H1 (cell line): ENCODE data around the gene FANCE. TPM values are rescaled to one million over a fixed set of nuclear protein-coding genes. Genes with fewer than 3 reads are reported as not detected.

ENCODE experiments used
- CTCF ChIA-PET: fragments of 300-600 bp; sonication (Branson Sonifier 250); formaldehyde crosslinking; loops from one replicate; lab custom pipeline; 2021; ENCODE audit not compliant: partially characterized antibody; lab: Charles Lee
- POLR2A ChIA-PET: fragments of 300-600 bp; sonication (Branson Sonifier 250); formaldehyde crosslinking; loops from one replicate; lab custom pipeline; 2021; ENCODE audit warnings: inconsistent platforms; ENCODE audit not compliant: partially characterized antibody; lab: Charles Lee
- DNase-seq, 2 experiments: peaks; one replicate each; pipeline versions ENCODE4 v3.0.0 to v3.0.0-alpha.2; 2010 to 2022; ENCODE audit warnings: low spot score in 2 of 2, low read depth in 1 of 2, mixed read lengths in 1 of 2
- FAIRE-seq: peaks from 2 replicates; lab custom pipeline; 2011; peaks lifted over from hg19 to GRCh38; lab: Jason Lieb, UNC
- H2AFZ ChIP-seq: 2 replicates; pipeline ENCODE4 v1.8.1; 2012; ENCODE audit warnings: low read length, inconsistent platforms
- H2AK5ac ChIP-seq: 2 replicates; pipeline ENCODE4 v1.6.1; 2013; ENCODE audit warnings: low read depth, low read length
- H2BK120ac ChIP-seq: replicated peaks from 2 replicates; pipeline ENCODE3; 2013; ENCODE audit warnings: low read depth, low read length, inconsistent platforms
- H2BK12ac ChIP-seq: 2 replicates; pipeline ENCODE4 v1.6.1; 2013; ENCODE audit warnings: low read depth, low read length
- H2BK15ac ChIP-seq: 2 replicates; pipeline ENCODE4 v1.6.1; 2013; ENCODE audit warnings: low read length
- H2BK20ac ChIP-seq: 2 replicates; pipeline ENCODE4 v1.6.1; 2013; ENCODE audit warnings: low read length
- H2BK5ac ChIP-seq: 2 replicates; pipeline ENCODE4 v1.6.1; 2013; ENCODE audit warnings: low read depth, low read length
- H3K14ac ChIP-seq: 2 replicates; pipeline ENCODE4 v1.6.1; 2013; ENCODE audit warnings: inconsistent platforms; ENCODE audit not compliant: insufficient read length
- H3K18ac ChIP-seq: 2 replicates; pipeline ENCODE4 v1.6.1; 2013; ENCODE audit warnings: low read length; ENCODE audit errors: extremely low read depth
- H3K23ac ChIP-seq: 2 replicates; pipeline ENCODE4 v1.6.1; 2013; ENCODE audit warnings: inconsistent platforms; ENCODE audit not compliant: insufficient read length
- H3K23me2 ChIP-seq: 2 replicates; pipeline ENCODE4 v1.6.1; 2013; ENCODE audit warnings: low read depth, low read length
- H3K27ac ChIP-seq: 2 replicates; pipeline ENCODE4 v1.6.1; 2011; ENCODE audit warnings: low read depth, low read length, inconsistent platforms
- H3K27me3 ChIP-seq, 4 experiments: replicated peaks in 1 of 4; 1 replicate in 1 of 4; 2 replicates in 3 of 4; pipeline versions ENCODE4 v1.6.1 to v1.8.1; 2011 to 2013; ENCODE audit warnings: low read length in 3 of 4, mild to moderate bottlenecking in 3 of 4, inconsistent platforms in 2 of 4, mixed read lengths in 2 of 4, moderate library complexity in 1 of 4; ENCODE audit not compliant: control insufficient read depth in 3 of 4, insufficient read depth in 3 of 4; ENCODE audit errors: extremely low read depth in 1 of 4
- H3K36me3 ChIP-seq, 4 experiments: 2 replicates each; pipeline versions ENCODE4 v1.6.1 to v1.8.1; 2011 to 2013; ENCODE audit warnings: mild to moderate bottlenecking in 4 of 4, low read length in 3 of 4, moderate library complexity in 2 of 4, control low read depth in 1 of 4, inconsistent platforms in 1 of 4; ENCODE audit not compliant: insufficient read depth in 4 of 4, control insufficient read depth in 2 of 4
- H3K4ac ChIP-seq: replicated peaks from 2 replicates; pipeline ENCODE3; 2013; ENCODE audit warnings: low read length, low read depth, mixed read lengths, inconsistent platforms; ENCODE audit not compliant: insufficient read length
- H3K4me1 ChIP-seq, 4 experiments: replicated peaks in 1 of 4; 1 replicate in 1 of 4; 2 replicates in 3 of 4; pipeline versions ENCODE4 v1.6.1 to v1.8.1; 2011 to 2013; ENCODE audit warnings: low read length in 3 of 4, inconsistent platforms in 2 of 4, mixed read lengths in 1 of 4; ENCODE audit not compliant: insufficient read depth in 4 of 4, control insufficient read depth in 3 of 4
- H3K4me2 ChIP-seq, 2 experiments: 2 replicates each; pipeline versions ENCODE4 v1.6.1 to v1.8.1; 2011 to 2013; ENCODE audit warnings: low read depth in 2 of 2, low read length in 2 of 2, control low read depth in 1 of 2, inconsistent platforms in 1 of 2, mild to moderate bottlenecking in 1 of 2; ENCODE audit not compliant: insufficient read depth in 1 of 2
- H3K4me3 ChIP-seq, 4 experiments: fragments of 200-600, 300-600 bp in 1 of 4; sonication (generic), shearing (Covaris generic), sonication (Bioruptor Twin) in 1 of 4; 2 replicates each; pipeline versions ENCODE4 v1.5.1 to v1.8.1; 2011 to 2016; ENCODE audit warnings: low read length in 4 of 4, low read depth in 3 of 4, control low read depth in 2 of 4, inconsistent platforms in 2 of 4, mild to moderate bottlenecking in 2 of 4, mixed read lengths in 1 of 4, moderate library complexity in 1 of 4; ENCODE audit not compliant: insufficient read depth in 2 of 4; ENCODE audit errors: extremely low read depth in 1 of 4
- H3K56ac ChIP-seq: replicated peaks from 2 replicates; pipeline ENCODE3; 2013; ENCODE audit warnings: low read depth, mild to moderate bottlenecking, mixed read lengths, low read length, inconsistent platforms; ENCODE audit not compliant: insufficient read length
- H3K79me1 ChIP-seq: 2 replicates; pipeline ENCODE4 v1.6.1; 2013; ENCODE audit warnings: low read depth, low read length, control low read depth
- H3K79me2 ChIP-seq, 2 experiments: 2 replicates each; pipeline versions ENCODE4 v1.6.1 to v1.8.1; 2012 to 2013; ENCODE audit warnings: low read length in 2 of 2, mild to moderate bottlenecking in 2 of 2, inconsistent platforms in 1 of 2; ENCODE audit not compliant: insufficient read depth in 2 of 2, control insufficient read depth in 1 of 2
- H3K9ac ChIP-seq, 4 experiments: replicated peaks in 1 of 4; 1 replicate in 1 of 4; 2 replicates in 3 of 4; pipeline versions ENCODE4 v1.6.1 to v1.8.1; 2011 to 2013; ENCODE audit warnings: low read depth in 3 of 4, low read length in 3 of 4, control low read depth in 2 of 4, mild to moderate bottlenecking in 2 of 4, moderate library complexity in 2 of 4, inconsistent platforms in 1 of 4; ENCODE audit errors: extremely low read depth in 1 of 4
- H3K9me3 ChIP-seq, 2 experiments: 2 replicates each; pipeline versions ENCODE4 v1.6.1 to v1.8.1; 2012 to 2013; ENCODE audit warnings: mild to moderate bottlenecking in 2 of 2, moderate library complexity in 2 of 2, control low read depth in 1 of 2, inconsistent platforms in 1 of 2, low read depth in 1 of 2, low read length in 1 of 2, mixed read lengths in 1 of 2; ENCODE audit not compliant: insufficient read depth in 2 of 2
- H4K20me1 ChIP-seq, 2 experiments: replicated peaks in 1 of 2; 2 replicates each; pipeline versions ENCODE3 to v1.8.1; 2011 to 2013; ENCODE audit warnings: inconsistent platforms in 2 of 2, low read length in 2 of 2, mild to moderate bottlenecking in 1 of 2; ENCODE audit not compliant: insufficient read depth in 2 of 2, control insufficient read depth in 1 of 2
- H4K5ac ChIP-seq: 2 replicates; pipeline ENCODE4 v1.6.1; 2013; ENCODE audit warnings: low read length, low read depth, mixed read lengths, inconsistent platforms; ENCODE audit not compliant: insufficient read length
- H4K8ac ChIP-seq: 2 replicates; pipeline ENCODE4 v1.8.0; 2013; ENCODE audit warnings: mild to moderate bottlenecking, moderate library complexity, low read length, inconsistent platforms; ENCODE audit not compliant: insufficient read depth; ENCODE audit errors: extremely low read depth
- H4K91ac ChIP-seq: replicated peaks from 2 replicates; pipeline ENCODE3; 2013; ENCODE audit warnings: low read length, mixed read lengths, inconsistent platforms; ENCODE audit not compliant: insufficient read length
- BRCA1 ChIP-seq: IDR thresholded peaks from 2 replicates; pipeline ENCODE4 v1.6.1; 2012; ENCODE audit warnings: low read depth, low read length, improper control_type of control experiment
- CBX8 ChIP-seq: fragments of 300-800, 300-1000 bp; sonication (generic); IDR thresholded peaks from 2 replicates; pipeline ENCODE4 v1.7.1; 2016; ENCODE audit warnings: low read depth, low read length, borderline replicate concordance
- PHF8 ChIP-seq: fragments of 200-600 bp; sonication (generic); conservative IDR thresholded peaks from 2 replicates; pipeline ENCODE4 v1.7.1; 2012; ENCODE audit warnings: low read depth, mild to moderate bottlenecking, inconsistent platforms, low read length, moderate library complexity
- POU5F1 ChIP-seq: IDR thresholded peaks from 2 replicates; pipeline ENCODE4 v1.6.1; 2011; ENCODE audit warnings: low read depth, mild to moderate bottlenecking, low read length, moderate library complexity
- RBBP5 ChIP-seq: IDR thresholded peaks from 2 replicates; pipeline ENCODE4 v1.7.1; 2012; ENCODE audit warnings: low read depth, mild to moderate bottlenecking, inconsistent platforms, low read length, moderate library complexity, borderline replicate concordance
- SAP30 ChIP-seq: fragments of 300-600 bp; sonication (generic); IDR thresholded peaks from 2 replicates; pipeline ENCODE4 v1.7.1; 2012; ENCODE audit warnings: low read length, moderate library complexity, mild to moderate bottlenecking, inconsistent platforms; ENCODE audit not compliant: insufficient read depth, insufficient replicate concordance
- SIN3A ChIP-seq, 2 experiments: IDR thresholded peaks in 1 of 2; conservative IDR thresholded peaks in 1 of 2; 2 replicates each; pipeline ENCODE4 v1.6.1; 2011 to 2012; ENCODE audit warnings: low read length in 2 of 2, improper control_type of control experiment in 1 of 2, low read depth in 1 of 2, mild to moderate bottlenecking in 1 of 2
- TAF1 ChIP-seq: IDR thresholded peaks from 2 replicates; pipeline ENCODE4 v1.6.1; 2011; ENCODE audit warnings: mild to moderate bottlenecking, low read depth, low read length
- WGBS, 2 experiments: shearing (Covaris generic) in 1 of 2; methylation state at CpG; one replicate each; pipeline versions ENCODE4 v1.1.6 to v1.1.7; 2013 to 2015; ENCODE audit warnings: low lambda C conversion rate in 2 of 2, mixed read lengths in 2 of 2, inconsistent platforms in 1 of 2, low coverage in 1 of 2, missing lambda C conversion rate in 1 of 2; ENCODE audit not compliant: insufficient replicate concordance in 2 of 2, insufficient coverage in 1 of 2, insufficient read length in 1 of 2; ENCODE audit errors: extremely low coverage in 1 of 2, missing lambda C conversion rate in 1 of 2; 5-methylcytosine and 5-hydroxymethylcytosine counted together
- polyA plus RNA-seq, 7 experiments: library from polyadenylated mRNA; depleted of rRNA in 3 of 7; stranded (reverse) in 5 of 7; unstranded in 2 of 7; fragments of >200 nt in 5 of 7; fragments of 200-250 nt in 2 of 7; gene quantifications; 1 replicate in 5 of 7; 2 replicates in 1 of 7; 4 replicates in 1 of 7; pipeline versions ENCODE4 v1.2.1 to v1.2.3, GENCODE V29; 2011 to 2013; ENCODE audit warnings: missing spikeins in 2 of 7, mixed read lengths in 2 of 7
- total RNA-seq: library from RNA; stranded (reverse); fragmentation: NEBNext Ultra II Directional; extraction: Animal tissue kit (Norgen Biotek cat#: 25700); gene quantifications from 2 replicates; pipeline ENCODE4 v1.2.1, GENCODE V29; 2021

FANCE gene
- total and polyA plus RNA-seq, 2 of the 8 experiments (the other 6 are each of a cell fraction or from before 2014, with no cell fraction given), result 16.1 to 17.0 TPM

DNA sequence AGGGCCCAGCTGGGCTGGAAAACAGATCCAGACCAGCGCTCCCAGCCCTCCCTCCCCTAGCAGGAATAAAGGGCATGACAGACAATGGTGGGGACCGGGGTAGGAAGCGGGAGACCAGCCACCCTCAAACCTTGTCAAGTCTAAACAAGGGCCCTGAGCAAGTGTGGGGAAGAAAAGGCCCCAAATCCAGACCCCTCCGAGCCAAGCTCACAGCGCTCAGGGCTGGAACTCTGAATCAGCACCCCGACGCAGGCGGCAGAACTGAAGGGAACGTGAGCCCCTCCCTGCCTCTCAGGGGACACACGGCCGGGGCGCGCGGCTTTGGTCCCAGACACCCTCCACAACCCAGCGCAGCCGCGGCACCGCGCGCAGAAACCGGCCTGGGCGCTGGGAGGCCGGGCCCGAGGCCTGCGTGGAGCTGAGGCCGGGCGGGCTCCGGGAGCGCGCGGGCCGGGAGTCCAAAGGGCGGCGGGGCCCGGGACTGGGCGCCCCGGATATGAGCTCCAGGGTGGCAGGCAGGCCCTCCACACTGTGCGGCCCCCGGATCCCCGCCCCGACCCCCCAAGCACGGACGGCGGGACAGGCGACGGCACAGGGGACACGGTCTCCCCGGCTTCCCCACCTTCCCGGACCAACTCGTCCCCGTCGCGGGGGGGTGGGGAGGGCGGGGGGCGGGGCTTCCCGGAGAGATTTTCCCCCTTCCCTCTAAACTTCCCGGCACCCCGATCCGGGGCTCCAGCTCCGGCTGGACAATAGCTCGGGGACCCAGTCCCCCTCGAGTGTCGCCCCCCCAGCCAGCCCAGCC, 44.1 kb downstream of the FANCE start:
- no peak overlapping the region for H3K14ac ChIP-seq
- no peak overlapping the region for H3K56ac ChIP-seq
- H3K36me3 ChIP-seq, result no peaks in the 10 kb centered on the region
- no peak overlapping the region for H2AK5ac ChIP-seq
- no peak overlapping the region for H3K23ac ChIP-seq
- ChIA-PET POLR2A (interaction anchor here (0.6 to 37.6 kb wide), 9 partner anchors 12 to 232 kb away, joined by 3 to 1319 read pairs (median 4); partner anchors contain the start of gene RPL10A), CTCF (interaction anchor here (0.7 to 2.4 kb wide), 11 partner anchors 9 to 236 kb away, joined by 3 to 8 read pairs (median 5); no protein-coding TSS in a partner anchor)
- peaks cover 6% of the 10 kb centered on the region; the same call in 1 of the 2 replicates for H3K23me2 ChIP-seq
- 3% methylated on average over 32 of the region's 63 CpGs; no CpG with 5 or more reads in 1 of the 2 experiments for WGBS, 2 experiments
- peaks cover 0 to 34% of the 10 kb centered on the region in 2 experiments; a peak in 2 of 4 replicates for H3K79me2 ChIP-seq
- no peak overlapping the region for H2BK20ac ChIP-seq
- H2BK15ac ChIP-seq, result no peak overlapping the region
- no peak overlapping the region for H2BK120ac ChIP-seq
- H3K4me2 ChIP-seq, result peak overlapping the region; percentile 74 to 77
- no peak overlapping the region for H4K5ac ChIP-seq
- H2BK5ac ChIP-seq, result no peak overlapping the region
- peak overlapping the region; percentile 41 for H3K18ac ChIP-seq
- no peak overlapping the region for H2BK12ac ChIP-seq
- peak overlapping the region in 3 of 4 experiments; percentile 29 to 57 (median 34); a peak in 5 of 7 replicates for H3K9ac ChIP-seq
- H3K4me1 ChIP-seq, result peaks cover 22 to 51% (median 42%) of the 10 kb centered on the region in 4 experiments
- peaks cover 13% of the 10 kb centered on the region for H3K79me1 ChIP-seq
- no peak overlapping the region for H4K91ac ChIP-seq
- TF ChIP-seq BRCA1 (no peak), PHF8 (0 out of 2 replicates have a peak, but pooled peaks have one; percentile 3), SAP30 (peak; percentile 28), CBX8 (no peak), POU5F1 (no peak), RBBP5 (no peak), SIN3A (conservative IDR thresholded peaks at IDR 0.05 in 1 of 2, IDR thresholded peaks at IDR 0.05 in 1 of 2; ENCODE audit: low read depth in 1 of 2, low read length in 2 of 2) (peak; percentile 52 to 62; a peak in 2 of 4 replicates), TAF1 (no peak)
- peaks cover 0 to 13% (median 6%) of the 10 kb centered on the region in 4 experiments; a peak in 4 of 7 replicates for H3K27me3 ChIP-seq
- no peak overlapping the region for H3K4ac ChIP-seq
- H4K20me1 ChIP-seq, result peaks cover 15 to 25% of the 10 kb centered on the region in 2 experiments
- no peak overlapping the region for H2AFZ ChIP-seq
- H3K27ac ChIP-seq, result no peak overlapping the region
- peak overlapping the region; percentile 46 to 75 (median 52) for H3K4me3 ChIP-seq
- no peak overlapping the region for H4K8ac ChIP-seq
- H3K9me3 ChIP-seq, result no peaks in the 10 kb centered on the region
- no peak for FAIRE-seq
- DNase-seq, result no peak
